H1 (cell line): ENCODE measurements around the gene EPB41L2. TPM values are rescaled to one million over a fixed set of nuclear protein-coding genes. Genes with fewer than 3 reads are reported as not detected.

Source experiments
- CTCF ChIA-PET: fragments of 300-600 bp; sonication (Branson Sonifier 250); formaldehyde crosslinking; loops from one replicate; lab custom pipeline; 2021; ENCODE audit not compliant: partially characterized antibody; lab: Charles Lee
- POLR2A ChIA-PET: fragments of 300-600 bp; sonication (Branson Sonifier 250); formaldehyde crosslinking; loops from one replicate; lab custom pipeline; 2021; ENCODE audit warnings: inconsistent platforms; ENCODE audit not compliant: partially characterized antibody; lab: Charles Lee
- DNase-seq, 2 experiments: peaks; one replicate each; pipeline versions ENCODE4 v3.0.0 to v3.0.0-alpha.2; 2010 to 2022; ENCODE audit warnings: low spot score in 2 of 2, low read depth in 1 of 2, mixed read lengths in 1 of 2
- FAIRE-seq: peaks from 2 replicates; lab custom pipeline; 2011; peaks lifted over from hg19 to GRCh38; lab: Jason Lieb, UNC
- H2AFZ ChIP-seq: 2 replicates; pipeline ENCODE4 v1.8.1; 2012; ENCODE audit warnings: low read length, inconsistent platforms
- H2AK5ac ChIP-seq: 2 replicates; pipeline ENCODE4 v1.6.1; 2013; ENCODE audit warnings: low read depth, low read length
- H2BK120ac ChIP-seq: replicated peaks from 2 replicates; pipeline ENCODE3; 2013; ENCODE audit warnings: low read depth, low read length, inconsistent platforms
- H2BK12ac ChIP-seq: 2 replicates; pipeline ENCODE4 v1.6.1; 2013; ENCODE audit warnings: low read depth, low read length
- H2BK15ac ChIP-seq: 2 replicates; pipeline ENCODE4 v1.6.1; 2013; ENCODE audit warnings: low read length
- H2BK20ac ChIP-seq: 2 replicates; pipeline ENCODE4 v1.6.1; 2013; ENCODE audit warnings: low read length
- H2BK5ac ChIP-seq: 2 replicates; pipeline ENCODE4 v1.6.1; 2013; ENCODE audit warnings: low read depth, low read length
- H3K14ac ChIP-seq: 2 replicates; pipeline ENCODE4 v1.6.1; 2013; ENCODE audit warnings: inconsistent platforms; ENCODE audit not compliant: insufficient read length
- H3K18ac ChIP-seq: 2 replicates; pipeline ENCODE4 v1.6.1; 2013; ENCODE audit warnings: low read length; ENCODE audit errors: extremely low read depth
- H3K23ac ChIP-seq: 2 replicates; pipeline ENCODE4 v1.6.1; 2013; ENCODE audit warnings: inconsistent platforms; ENCODE audit not compliant: insufficient read length
- H3K23me2 ChIP-seq: 2 replicates; pipeline ENCODE4 v1.6.1; 2013; ENCODE audit warnings: low read depth, low read length
- H3K27ac ChIP-seq: 2 replicates; pipeline ENCODE4 v1.6.1; 2011; ENCODE audit warnings: low read depth, low read length, inconsistent platforms
- H3K27me3 ChIP-seq, 4 experiments: replicated peaks in 1 of 4; 1 replicate in 1 of 4; 2 replicates in 3 of 4; pipeline versions ENCODE4 v1.6.1 to v1.8.1; 2011 to 2013; ENCODE audit warnings: low read length in 3 of 4, mild to moderate bottlenecking in 3 of 4, inconsistent platforms in 2 of 4, mixed read lengths in 2 of 4, moderate library complexity in 1 of 4; ENCODE audit not compliant: control insufficient read depth in 3 of 4, insufficient read depth in 3 of 4; ENCODE audit errors: extremely low read depth in 1 of 4
- H3K36me3 ChIP-seq, 4 experiments: 2 replicates each; pipeline versions ENCODE4 v1.6.1 to v1.8.1; 2011 to 2013; ENCODE audit warnings: mild to moderate bottlenecking in 4 of 4, low read length in 3 of 4, moderate library complexity in 2 of 4, control low read depth in 1 of 4, inconsistent platforms in 1 of 4; ENCODE audit not compliant: insufficient read depth in 4 of 4, control insufficient read depth in 2 of 4
- H3K4ac ChIP-seq: replicated peaks from 2 replicates; pipeline ENCODE3; 2013; ENCODE audit warnings: low read length, low read depth, mixed read lengths, inconsistent platforms; ENCODE audit not compliant: insufficient read length
- H3K4me1 ChIP-seq, 4 experiments: replicated peaks in 1 of 4; 1 replicate in 1 of 4; 2 replicates in 3 of 4; pipeline versions ENCODE4 v1.6.1 to v1.8.1; 2011 to 2013; ENCODE audit warnings: low read length in 3 of 4, inconsistent platforms in 2 of 4, mixed read lengths in 1 of 4; ENCODE audit not compliant: insufficient read depth in 4 of 4, control insufficient read depth in 3 of 4
- H3K4me2 ChIP-seq, 2 experiments: 2 replicates each; pipeline versions ENCODE4 v1.6.1 to v1.8.1; 2011 to 2013; ENCODE audit warnings: low read depth in 2 of 2, low read length in 2 of 2, control low read depth in 1 of 2, inconsistent platforms in 1 of 2, mild to moderate bottlenecking in 1 of 2; ENCODE audit not compliant: insufficient read depth in 1 of 2
- H3K4me3 ChIP-seq, 4 experiments: fragments of 200-600, 300-600 bp in 1 of 4; sonication (generic), shearing (Covaris generic), sonication (Bioruptor Twin) in 1 of 4; 2 replicates each; pipeline versions ENCODE4 v1.5.1 to v1.8.1; 2011 to 2016; ENCODE audit warnings: low read length in 4 of 4, low read depth in 3 of 4, control low read depth in 2 of 4, inconsistent platforms in 2 of 4, mild to moderate bottlenecking in 2 of 4, mixed read lengths in 1 of 4, moderate library complexity in 1 of 4; ENCODE audit not compliant: insufficient read depth in 2 of 4; ENCODE audit errors: extremely low read depth in 1 of 4
- H3K56ac ChIP-seq: replicated peaks from 2 replicates; pipeline ENCODE3; 2013; ENCODE audit warnings: low read depth, mild to moderate bottlenecking, mixed read lengths, low read length, inconsistent platforms; ENCODE audit not compliant: insufficient read length
- H3K79me1 ChIP-seq: 2 replicates; pipeline ENCODE4 v1.6.1; 2013; ENCODE audit warnings: low read depth, low read length, control low read depth
- H3K79me2 ChIP-seq, 2 experiments: 2 replicates each; pipeline versions ENCODE4 v1.6.1 to v1.8.1; 2012 to 2013; ENCODE audit warnings: low read length in 2 of 2, mild to moderate bottlenecking in 2 of 2, inconsistent platforms in 1 of 2; ENCODE audit not compliant: insufficient read depth in 2 of 2, control insufficient read depth in 1 of 2
- H3K9ac ChIP-seq, 4 experiments: replicated peaks in 1 of 4; 1 replicate in 1 of 4; 2 replicates in 3 of 4; pipeline versions ENCODE4 v1.6.1 to v1.8.1; 2011 to 2013; ENCODE audit warnings: low read depth in 3 of 4, low read length in 3 of 4, control low read depth in 2 of 4, mild to moderate bottlenecking in 2 of 4, moderate library complexity in 2 of 4, inconsistent platforms in 1 of 4; ENCODE audit errors: extremely low read depth in 1 of 4
- H3K9me3 ChIP-seq, 2 experiments: 2 replicates each; pipeline versions ENCODE4 v1.6.1 to v1.8.1; 2012 to 2013; ENCODE audit warnings: mild to moderate bottlenecking in 2 of 2, moderate library complexity in 2 of 2, control low read depth in 1 of 2, inconsistent platforms in 1 of 2, low read depth in 1 of 2, low read length in 1 of 2, mixed read lengths in 1 of 2; ENCODE audit not compliant: insufficient read depth in 2 of 2
- H4K20me1 ChIP-seq, 2 experiments: replicated peaks in 1 of 2; 2 replicates each; pipeline versions ENCODE3 to v1.8.1; 2011 to 2013; ENCODE audit warnings: inconsistent platforms in 2 of 2, low read length in 2 of 2, mild to moderate bottlenecking in 1 of 2; ENCODE audit not compliant: insufficient read depth in 2 of 2, control insufficient read depth in 1 of 2
- H4K5ac ChIP-seq: 2 replicates; pipeline ENCODE4 v1.6.1; 2013; ENCODE audit warnings: low read length, low read depth, mixed read lengths, inconsistent platforms; ENCODE audit not compliant: insufficient read length
- H4K8ac ChIP-seq: 2 replicates; pipeline ENCODE4 v1.8.0; 2013; ENCODE audit warnings: mild to moderate bottlenecking, moderate library complexity, low read length, inconsistent platforms; ENCODE audit not compliant: insufficient read depth; ENCODE audit errors: extremely low read depth
- H4K91ac ChIP-seq: replicated peaks from 2 replicates; pipeline ENCODE3; 2013; ENCODE audit warnings: low read length, mixed read lengths, inconsistent platforms; ENCODE audit not compliant: insufficient read length
- CHD1 ChIP-seq: IDR thresholded peaks from 2 replicates; pipeline ENCODE4 v1.6.1; 2012; ENCODE audit warnings: low read depth, low read length, improper control_type of control experiment
- CHD2 ChIP-seq: IDR thresholded peaks from 2 replicates; pipeline ENCODE4 v1.6.1; 2012; ENCODE audit warnings: low read length, improper control_type of control experiment
- GABPA ChIP-seq: IDR thresholded peaks from 2 replicates; pipeline ENCODE4 v1.6.1; 2011; ENCODE audit warnings: mild to moderate bottlenecking, low read length, moderate library complexity, borderline replicate concordance; ENCODE audit not compliant: insufficient read depth
- JUN ChIP-seq: IDR thresholded peaks from 2 replicates; pipeline ENCODE4 v1.6.1; 2011; ENCODE audit warnings: low read depth, mild to moderate bottlenecking, improper control_type of control experiment, low read length
- KDM5A ChIP-seq: fragments of 200-600 bp; IDR thresholded peaks from 2 replicates; pipeline ENCODE4 v1.7.1; 2012; ENCODE audit warnings: mild to moderate bottlenecking, low read length, inconsistent platforms, mixed read lengths
- NANOG ChIP-seq: IDR thresholded peaks from 2 replicates; pipeline ENCODE4 v1.6.1; 2011; ENCODE audit warnings: low read length, low read depth, mild to moderate bottlenecking, inconsistent platforms; ENCODE audit not compliant: insufficient read depth, poor library complexity, severe bottlenecking
- NRF1 ChIP-seq: IDR thresholded peaks from 2 replicates; pipeline ENCODE4 v1.6.1; 2011; ENCODE audit warnings: mild to moderate bottlenecking, low read depth, low read length, improper control_type of control experiment
- POU5F1 ChIP-seq: IDR thresholded peaks from 2 replicates; pipeline ENCODE4 v1.6.1; 2011; ENCODE audit warnings: low read depth, mild to moderate bottlenecking, low read length, moderate library complexity
- SIX5 ChIP-seq: IDR thresholded peaks from 2 replicates; pipeline ENCODE4 v1.6.1; 2011; ENCODE audit warnings: mild to moderate bottlenecking, low read depth, low read length
- SP2 ChIP-seq: IDR thresholded peaks from 2 replicates; pipeline ENCODE4 v1.6.1; 2012; ENCODE audit warnings: mild to moderate bottlenecking, low read length, inconsistent platforms
- USF2 ChIP-seq: IDR thresholded peaks from 2 replicates; pipeline ENCODE4 v1.6.1; 2011; ENCODE audit warnings: low read length, improper control_type of control experiment
- YY1 ChIP-seq: IDR thresholded peaks from 2 replicates; pipeline ENCODE4 v1.6.1; 2011; ENCODE audit warnings: low read depth, mild to moderate bottlenecking, low read length
- polyA plus RNA-seq, 7 experiments: library from polyadenylated mRNA; depleted of rRNA in 3 of 7; stranded (reverse) in 5 of 7; unstranded in 2 of 7; fragments of >200 nt in 5 of 7; fragments of 200-250 nt in 2 of 7; gene quantifications; 1 replicate in 5 of 7; 2 replicates in 1 of 7; 4 replicates in 1 of 7; pipeline versions ENCODE4 v1.2.1 to v1.2.3, GENCODE V29; 2011 to 2013; ENCODE audit warnings: missing spikeins in 2 of 7, mixed read lengths in 2 of 7
- total RNA-seq: library from RNA; stranded (reverse); fragmentation: NEBNext Ultra II Directional; extraction: Animal tissue kit (Norgen Biotek cat#: 25700); gene quantifications from 2 replicates; pipeline ENCODE4 v1.2.1, GENCODE V29; 2021
- TF ChIP-seq, protein P1 (sequence below): IDR thresholded peaks from 2 replicates; pipeline ENCODE4 v1.6.1; 2011; ENCODE audit warnings: low read depth, mild to moderate bottlenecking, low read length; ENCODE audit not compliant: insufficient read depth

EPB41L2 gene
- total and polyA plus RNA-seq, 2 of the 8 experiments (the other 6 are each of a cell fraction or from before 2014, with no cell fraction given) = 22.5 to 123 TPM

GRCh38 chr6:130981409-130981808 is 81.6 kb downstream of the EPB41L2 start:
- Histone ChIP-seq H3K4me2 (no peak overlapping the region), H3K4ac (no peak overlapping the region), H2AK5ac (no peak overlapping the region), H3K18ac (no peak overlapping the region), H2AFZ (no peak overlapping the region), H3K36me3 (no peaks in the 10 kb centered on the region), H3K27ac (no peak overlapping the region), H3K4me1 (no peaks in the 10 kb centered on the region; a peak in 1 of 7 replicates), H2BK15ac (no peak overlapping the region), H2BK120ac (no peak overlapping the region), H3K79me1 (peaks cover 4% of the 10 kb centered on the region), H3K23me2 (no peaks in the 10 kb centered on the region; the same call in 1 of the 2 replicates), H3K9ac (no peak overlapping the region), H3K4me3 (no peak overlapping the region), H4K20me1 (no peaks in the 10 kb centered on the region), H3K14ac (no peak overlapping the region), H3K27me3 (no peaks in the 10 kb centered on the region), H3K9me3 (no peaks in the 10 kb centered on the region), H4K8ac (no peak overlapping the region), H3K23ac (no peak overlapping the region), H3K56ac (no peak overlapping the region), H4K5ac (no peak overlapping the region), H4K91ac (no peak overlapping the region), H2BK20ac (no peak overlapping the region), H3K79me2 (peaks cover 0 to 44% of the 10 kb centered on the region in 2 experiments; a peak in 2 of 4 replicates), H2BK5ac (no peak overlapping the region), H2BK12ac (no peak overlapping the region)
- TF ChIP-seq CHD1 = no peak
- TF ChIP-seq POU5F1 = no peak
- TF ChIP-seq, protein P1, sequence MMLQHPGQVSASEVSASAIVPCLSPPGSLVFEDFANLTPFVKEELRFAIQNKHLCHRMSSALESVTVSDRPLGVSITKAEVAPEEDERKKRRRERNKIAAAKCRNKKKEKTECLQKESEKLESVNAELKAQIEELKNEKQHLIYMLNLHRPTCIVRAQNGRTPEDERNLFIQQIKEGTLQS = no peak
- TF ChIP-seq YY1 = no peak
- no peak for TF ChIP-seq SP2
- TF ChIP-seq USF2 = no peak
- TF ChIP-seq KDM5A = no peak
- TF ChIP-seq NRF1 = no peak
- no peak for TF ChIP-seq GABPA
- TF ChIP-seq JUN = no peak
- TF ChIP-seq NANOG = no peak
- TF ChIP-seq SIX5 = no peak
- TF ChIP-seq CHD2 = no peak
- ChIA-PET CTCF (interaction anchor here (1.6 kb wide), 1 partner anchor 10 kb away, joined by 5 read pairs; no protein-coding TSS in a partner anchor), POLR2A (interaction anchor here (1.0 kb wide), 1 partner anchor 11 kb away, joined by 3 read pairs; no protein-coding TSS in a partner anchor)
- FAIRE-seq = no peak
- DNase-seq = no peak
